ENCODE data around the gene CLMP. TPM values are rescaled to one million over a fixed set of nuclear protein-coding genes. Genes with fewer than 3 reads are reported as not detected.

The CLMP gene
- total RNA-seq, 1 donor from 2014 or later = 6.0 TPM

Other genes starting within 250 kb of the CLMP start
- gene BSX, start 213.4 kb downstream of the CLMP start, total RNA-seq = not detected
- 1,336 TPM for gene HSPA8, start 133.1 kb downstream of the CLMP start, total RNA-seq
- 19.0 TPM for gene GRAMD1B, start 235.0 kb upstream of the CLMP start, total RNA-seq

All from Right ventricle myocardium superior (tissue), 1 donor.